OCI-LY3 (cell line): ENCODE data around the gene ABCG8.

ENCODE experiments used
- H2AFZ ChIP-seq: fragments of 200-600, 300-600 bp; shearing (Covaris generic); 2 replicates; pipeline ENCODE4 v1.6.0; 2014; ENCODE audit warnings: antibody characterized with exemption, low read depth, low read length
- H3K27ac ChIP-seq: fragments of 200-600, 300-600 bp; sonication (generic); 2 replicates; pipeline ENCODE4 v1.5.1; 2014; ENCODE audit warnings: mild to moderate bottlenecking, low read length, moderate library complexity, mixed read lengths
- H3K27me3 ChIP-seq: fragments of 200-600, 300-600 bp; sonication (generic); 2 replicates; pipeline ENCODE4 v1.6.1; 2014; ENCODE audit warnings: low read depth, low read length, mixed read lengths
- H3K36me3 ChIP-seq: fragments of 200-600, 300-600 bp; sonication (generic); replicated peaks from 2 replicates; pipeline ENCODE3; 2014; ENCODE audit warnings: low read depth, low read length, mixed read lengths
- H3K4me1 ChIP-seq: fragments of 300-600, 200-600 bp; sonication (generic); 2 replicates; pipeline ENCODE4 v1.6.1; 2014; ENCODE audit warnings: low read length, mixed read lengths
- H3K4me2 ChIP-seq: fragments of 200-600, 300-600 bp; sonication (generic); 2 replicates; pipeline ENCODE4 v1.6.1; 2014; ENCODE audit warnings: low read length, mixed read lengths
- H3K4me3 ChIP-seq: fragments of 300-600, 200-600 bp; sonication (generic); 2 replicates; pipeline ENCODE4 v1.5.1; 2014; ENCODE audit warnings: antibody characterized with exemption, mild to moderate bottlenecking, low read length, moderate library complexity
- H3K79me2 ChIP-seq: fragments of 300-600, 200-600 bp; shearing (Covaris generic); 2 replicates; pipeline ENCODE4 v1.6.1; 2014; ENCODE audit warnings: mild to moderate bottlenecking, low read length, mixed read lengths
- H3K9ac ChIP-seq: fragments of 300-600, 200-600 bp; shearing (Covaris generic); 2 replicates; pipeline ENCODE4 v1.6.0; 2014; ENCODE audit warnings: mild to moderate bottlenecking, low read length, moderate library complexity
- H3K9me3 ChIP-seq: fragments of 200-600, 300-600 bp; shearing (Covaris generic); 2 replicates; pipeline ENCODE4 v1.6.1; 2014; ENCODE audit warnings: low read length, mixed read lengths; ENCODE audit not compliant: insufficient read depth
- H4K20me1 ChIP-seq: fragments of 200-600, 300-600 bp; sonication (generic); 2 replicates; pipeline ENCODE4 v1.6.1; 2016; ENCODE audit warnings: low read length, mixed read lengths; ENCODE audit not compliant: insufficient read depth
- CTCF ChIP-seq: fragments of 200-600, 300-600 bp; sonication (generic); IDR thresholded peaks from 2 replicates; pipeline ENCODE4 v1.5.1; 2014; ENCODE audit warnings: antibody characterized with exemption, low read length, low read depth
- EZH2phosphoT487 ChIP-seq: fragments of 200-600 bp; shearing (Covaris generic); IDR thresholded peaks from 2 replicates; pipeline ENCODE4 v1.6.1; 2018; ENCODE audit warnings: antibody characterized with exemption, mixed run types, low read depth

Gene ABCG8

DNA sequence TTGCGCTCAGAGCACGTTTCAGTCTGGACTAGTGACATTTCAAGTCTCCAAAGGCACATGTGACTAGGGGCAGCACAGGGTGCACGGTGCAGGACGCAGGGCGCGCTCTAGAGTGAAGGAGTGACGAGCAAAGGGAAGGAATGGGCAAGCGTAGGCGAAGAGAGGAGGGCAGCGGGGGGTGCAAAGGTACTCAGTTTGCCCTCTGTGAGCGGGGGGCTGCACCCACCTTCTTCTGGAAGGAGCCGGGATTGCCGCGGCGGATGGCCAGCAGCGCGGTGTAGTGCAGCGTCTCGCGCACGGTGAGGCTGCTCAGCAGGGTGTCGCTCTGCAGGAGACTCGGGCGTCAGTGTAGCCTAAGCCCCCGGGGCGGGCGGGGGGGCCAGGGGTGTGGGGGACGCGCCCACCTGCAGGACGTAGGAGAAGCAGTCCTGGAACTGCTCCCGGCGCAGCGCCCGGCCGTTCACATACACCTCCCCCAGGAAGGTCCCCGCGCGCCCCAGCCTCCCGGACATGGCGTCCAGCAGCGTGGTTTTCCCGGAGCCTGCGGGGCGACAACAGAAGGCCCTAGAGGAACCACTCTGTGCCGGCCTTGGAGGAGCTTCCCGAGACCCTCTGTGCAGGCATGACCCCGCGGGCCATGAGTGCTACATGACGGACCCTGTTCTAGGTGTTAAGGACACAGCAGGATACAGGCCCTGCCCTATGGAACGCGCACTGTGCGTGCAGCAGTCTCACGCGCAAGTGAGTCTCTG, 7.1 kb upstream of the ABCG8 start:
- H3K9ac ChIP-seq = no peak overlapping the region
- no peak overlapping the region for H3K4me3 ChIP-seq

GRCh38 chr2:43832457-43832856, 6.3 kb upstream of the ABCG8 start:
- Histone ChIP-seq H3K4me3 (no peak overlapping the region), H3K27ac (no peak overlapping the region), H3K36me3 (no peaks in the 10 kb centered on the region), H3K27me3 (peaks cover 6% of the 10 kb centered on the region; the same call in 1 of the 2 replicates), H3K4me2 (no peak overlapping the region), H3K9ac (no peak overlapping the region), H2AFZ (no peak overlapping the region), H3K79me2 (no peaks in the 10 kb centered on the region), H3K4me1 (no peaks in the 10 kb centered on the region), H3K9me3 (no peaks in the 10 kb centered on the region), H4K20me1 (no peaks in the 10 kb centered on the region)
- TF ChIP-seq EZH2phosphoT487 = no peak
- TF ChIP-seq CTCF = no peak

More for the DNA sequence above, 7.1 kb upstream of the ABCG8 start:
- Histone ChIP-seq H3K9me3 (no peaks in the 10 kb centered on the region), H3K4me1 (no peaks in the 10 kb centered on the region), H3K4me2 (no peak overlapping the region), H2AFZ (no peak overlapping the region), H4K20me1 (no peaks in the 10 kb centered on the region), H3K27ac (no peak overlapping the region), H3K79me2 (no peaks in the 10 kb centered on the region), H3K36me3 (no peaks in the 10 kb centered on the region), H3K27me3 (peaks cover 6% of the 10 kb centered on the region; the same call in 1 of the 2 replicates)
- TF ChIP-seq EZH2phosphoT487 (no peak), CTCF (no peak)

DNA sequence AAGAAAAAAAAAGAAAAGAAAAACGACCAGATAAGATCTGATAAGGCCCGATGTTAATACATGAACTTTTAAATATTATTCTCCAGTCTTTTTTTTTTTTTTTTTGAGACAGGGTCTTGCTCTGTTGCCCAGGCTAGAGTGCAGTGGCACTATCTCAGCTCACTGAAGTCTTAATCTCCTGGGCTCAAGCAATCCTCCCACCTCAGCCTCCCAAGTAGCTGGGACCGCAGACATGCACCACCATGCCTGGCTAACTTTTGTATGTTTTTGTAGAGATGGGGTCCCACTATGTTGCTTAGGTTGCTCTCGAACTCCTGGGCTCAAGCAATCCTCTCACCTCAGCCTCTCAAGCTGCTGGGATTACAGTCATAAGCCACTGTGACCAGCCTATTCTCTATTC, 1.7 kb upstream of the ABCG8 start:
- Histone ChIP-seq H3K4me3 (no peak overlapping the region), H4K20me1 (no peaks in the 10 kb centered on the region), H3K4me2 (no peak overlapping the region), H3K4me1 (no peaks in the 10 kb centered on the region), H3K27me3 (no peaks in the 10 kb centered on the region), H3K79me2 (no peaks in the 10 kb centered on the region), H3K9ac (no peak overlapping the region), H3K27ac (no peak overlapping the region), H3K9me3 (no peaks in the 10 kb centered on the region), H3K36me3 (no peaks in the 10 kb centered on the region), H2AFZ (no peak overlapping the region)
- TF ChIP-seq EZH2phosphoT487 (no peak), CTCF (no peak)

DNA sequence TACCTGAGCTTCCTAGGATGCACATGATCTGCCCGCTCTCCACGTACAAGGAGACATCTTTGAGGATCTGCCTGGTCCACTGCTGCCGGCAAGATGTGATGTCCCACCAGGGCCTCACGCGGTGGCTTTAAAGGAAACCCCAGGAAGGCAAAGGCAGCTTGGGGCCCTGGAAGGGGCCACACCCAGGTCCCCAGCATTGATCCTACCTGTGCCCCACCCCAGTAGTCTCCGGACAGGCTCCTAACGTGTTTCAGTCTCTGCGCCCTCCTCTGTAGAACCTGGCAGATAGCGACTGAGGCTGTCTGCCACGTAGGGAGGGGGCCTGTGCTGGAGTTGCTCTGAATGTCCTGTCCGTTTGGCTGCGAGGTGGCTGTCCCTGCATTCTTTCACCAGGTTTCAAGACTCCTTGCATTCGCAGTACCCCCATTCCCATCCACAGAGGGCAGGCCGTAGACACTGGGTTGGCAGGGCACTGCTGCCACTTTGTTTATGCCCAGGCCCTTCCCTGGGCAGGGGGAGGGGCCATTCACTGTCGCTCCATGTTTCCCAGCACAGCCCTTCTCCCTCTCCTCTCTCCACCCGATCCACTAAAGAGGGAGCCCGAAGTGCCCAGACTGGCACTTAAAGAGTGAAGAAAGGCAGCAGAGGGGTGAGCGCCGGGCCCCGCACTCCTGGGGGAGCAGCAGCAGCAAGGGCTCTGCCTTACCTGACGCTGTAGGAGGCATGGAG, 776 bp upstream of the ABCG8 start:
- Histone ChIP-seq H3K27me3 (no peaks in the 10 kb centered on the region), H2AFZ (no peak overlapping the region), H3K9me3 (no peaks in the 10 kb centered on the region), H3K4me3 (no peak overlapping the region), H3K27ac (no peak overlapping the region), H3K4me2 (no peak overlapping the region), H3K4me1 (no peaks in the 10 kb centered on the region), H3K79me2 (no peaks in the 10 kb centered on the region), H3K9ac (no peak overlapping the region), H4K20me1 (no peaks in the 10 kb centered on the region), H3K36me3 (no peaks in the 10 kb centered on the region)
- no peak for TF ChIP-seq CTCF
- no peak for TF ChIP-seq EZH2phosphoT487
